NCI-H2196 treated with DMSO at 0.1 percent for 48 hours (cell line): ENCODE measurements around the gene RIOX2.

ENCODE experiments used
- DNase-seq: peaks from one replicate; lab custom pipeline; 2025; ENCODE audit not compliant: unreplicated experiment; lab: John Stamatoyannopoulos, UW

The RIOX2 gene

GRCh38 chr3:97954228-97954827 is 17.9 kb downstream of the RIOX2 start:
- no peak for DNase-seq

GRCh38 chr3:97952872-97953271 is 19.4 kb downstream of the RIOX2 start:
- DNase-seq = no peak

GRCh38 chr3:97952280-97952679 is 20.0 kb downstream of the RIOX2 start:
- DNase-seq = no peak

- DNase-seq = no peak
Observed at GRCh38 chr3:97950360-97950759, 21.9 kb downstream of the RIOX2 start.

- no peak for DNase-seq
Observed at GRCh38 chr3:97949743-97950142, 22.5 kb downstream of the RIOX2 start.

GRCh38 chr3:97949110-97949485 is 23.1 kb downstream of the RIOX2 start:
- DNase-seq = no peak

- no peak for DNase-seq
Observed at GRCh38 chr3:97948351-97949109, 23.7 kb downstream of the RIOX2 start.

- no peak for DNase-seq
Observed at GRCh38 chr3:97942801-97943546, 29.3 kb downstream of the RIOX2 start.

- DNase-seq = no peak
Observed at GRCh38 chr3:97940034-97940433, 32.2 kb downstream of the RIOX2 start.

- DNase-seq = no peak
Observed at GRCh38 chr3:97939401-97939800, 32.8 kb downstream of the RIOX2 start.

GRCh38 chr3:97938444-97938843 is 33.8 kb downstream of the RIOX2 start:
- DNase-seq = no peak

GRCh38 chr3:97937205-97937604 is 35.0 kb downstream of the RIOX2 start:
- DNase-seq = no peak

GRCh38 chr3:97935842-97936241 is 36.4 kb downstream of the RIOX2 start:
- no peak for DNase-seq

GRCh38 chr3:97934980-97935695 is 37.1 kb downstream of the RIOX2 start:
- DNase-seq = no peak

GRCh38 chr3:97932387-97932801 is 39.8 kb downstream of the RIOX2 start:
- DNase-seq = no peak

- no peak for DNase-seq
Observed at GRCh38 chr3:97931218-97931617, 41.0 kb downstream of the RIOX2 start.

GRCh38 chr3:97930018-97930417 is 42.2 kb downstream of the RIOX2 start:
- no peak for DNase-seq

GRCh38 chr3:97928986-97929385 is 43.2 kb downstream of the RIOX2 start:
- no peak for DNase-seq

- no peak for DNase-seq
Observed at GRCh38 chr3:97927704-97928103, 44.5 kb downstream of the RIOX2 start.

GRCh38 chr3:97917813-97918536 is 54.3 kb downstream of the RIOX2 start:
- DNase-seq = no peak

GRCh38 chr3:97916576-97916975 is 55.7 kb downstream of the RIOX2 start:
- no peak for DNase-seq
